ENCODE results near the gene LRIG2.

GRCh38 chr1:113072141-113072756, 749 bp upstream of the LRIG2 start:
- TF ChIP-seq, protein P1, sequence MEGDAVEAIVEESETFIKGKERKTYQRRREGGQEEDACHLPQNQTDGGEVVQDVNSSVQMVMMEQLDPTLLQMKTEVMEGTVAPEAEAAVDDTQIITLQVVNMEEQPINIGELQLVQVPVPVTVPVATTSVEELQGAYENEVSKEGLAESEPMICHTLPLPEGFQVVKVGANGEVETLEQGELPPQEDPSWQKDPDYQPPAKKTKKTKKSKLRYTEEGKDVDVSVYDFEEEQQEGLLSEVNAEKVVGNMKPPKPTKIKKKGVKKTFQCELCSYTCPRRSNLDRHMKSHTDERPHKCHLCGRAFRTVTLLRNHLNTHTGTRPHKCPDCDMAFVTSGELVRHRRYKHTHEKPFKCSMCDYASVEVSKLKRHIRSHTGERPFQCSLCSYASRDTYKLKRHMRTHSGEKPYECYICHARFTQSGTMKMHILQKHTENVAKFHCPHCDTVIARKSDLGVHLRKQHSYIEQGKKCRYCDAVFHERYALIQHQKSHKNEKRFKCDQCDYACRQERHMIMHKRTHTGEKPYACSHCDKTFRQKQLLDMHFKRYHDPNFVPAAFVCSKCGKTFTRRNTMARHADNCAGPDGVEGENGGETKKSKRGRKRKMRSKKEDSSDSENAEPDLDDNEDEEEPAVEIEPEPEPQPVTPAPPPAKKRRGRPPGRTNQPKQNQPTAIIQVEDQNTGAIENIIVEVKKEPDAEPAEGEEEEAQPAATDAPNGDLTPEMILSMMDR (IDR thresholded peaks at IDR 0.05), result no peak
- no peak for TF ChIP-seq POLR2A (IDR thresholded peaks at IDR 0.05)

Measured in testis (tissue), 2 donors.